IMR-90 (cell line): ENCODE results near the gene DENND1A. TPM values are rescaled to one million over a fixed set of nuclear protein-coding genes. Genes with fewer than 3 reads are reported as not detected.

Source experiments
- ATAC-seq: fragments of 200-7000 bp; cut with Tn5 transposase; 2 replicates; pipeline ENCODE4 v1.9.1; 2020; ENCODE audit warnings: low read depth, mild to moderate bottlenecking, moderate library complexity
- BruUV-seq: library from RNA; stranded (reverse); fragments of 400-500 nt; replicated peaks from 2 replicates; lab custom pipeline; 2021; lab: Mats Ljungman, UMichigan
- CTCF ChIA-PET: fragments of 300-600 bp; formaldehyde crosslinking; extraction: SDS; loops from one replicate; lab custom pipeline; 2021; ENCODE audit warnings: antibody characterized with exemption; lab: Yijun Ruan, JAX
- POLR2A ChIA-PET: fragments of 300-600 bp; sonication (Branson Sonifier 250); formaldehyde crosslinking; loops from one replicate; lab custom pipeline; 2022; ENCODE audit warnings: antibody characterized with exemption; ENCODE audit not compliant: unreplicated experiment; lab: Charles Lee
- DNase-seq: peaks from one replicate; pipeline ENCODE4 v3.0.0; 2013
- H2AFZ ChIP-seq: replicated peaks from 2 replicates; pipeline ENCODE3; 2013; ENCODE audit warnings: low read length, mild to moderate bottlenecking; ENCODE audit not compliant: poor library complexity
- H2AK5ac ChIP-seq: 2 replicates; pipeline ENCODE4 v1.6.1; 2013; ENCODE audit warnings: low read depth, low read length, inconsistent platforms
- H2AK9ac ChIP-seq: replicated peaks from 2 replicates; pipeline ENCODE3; 2013; ENCODE audit warnings: mild to moderate bottlenecking, low read depth, low read length, moderate library complexity; ENCODE audit not compliant: poor library complexity
- H2BK120ac ChIP-seq: 2 replicates; pipeline ENCODE4 v1.6.1; 2013; ENCODE audit warnings: low read depth, low read length, inconsistent platforms
- H2BK15ac ChIP-seq: 3 replicates; pipeline ENCODE4 v1.6.1; 2013; ENCODE audit warnings: low read depth, low read length, inconsistent platforms
- H2BK20ac ChIP-seq: 2 replicates; pipeline ENCODE4 v1.6.1; 2013; ENCODE audit warnings: low read depth, mild to moderate bottlenecking, inconsistent platforms, low read length, moderate library complexity
- H2BK5ac ChIP-seq: 2 replicates; pipeline ENCODE4 v1.6.1; 2013; ENCODE audit warnings: mild to moderate bottlenecking, low read depth, low read length, inconsistent platforms; ENCODE audit not compliant: poor library complexity, severe bottlenecking
- H3K14ac ChIP-seq: replicated peaks from 2 replicates; pipeline ENCODE4 v1.6.1; 2013; ENCODE audit warnings: low read depth, low read length, inconsistent platforms
- H3K18ac ChIP-seq: 2 replicates; pipeline ENCODE4 v1.6.1; 2013; ENCODE audit warnings: low read depth, low read length, control low read depth
- H3K23ac ChIP-seq: 2 replicates; pipeline ENCODE4 v1.6.1; 2013; ENCODE audit warnings: low read depth, low read length, inconsistent platforms
- H3K27ac ChIP-seq: 2 replicates; pipeline ENCODE4 v1.5.1; 2013; ENCODE audit warnings: mild to moderate bottlenecking, control low read depth, low read length; ENCODE audit not compliant: insufficient read depth
- H3K27me3 ChIP-seq: 2 replicates; pipeline ENCODE4 v1.6.1; 2013; ENCODE audit warnings: low read length; ENCODE audit not compliant: control insufficient read depth, insufficient read depth
- H3K36me3 ChIP-seq: 2 replicates; pipeline ENCODE4 v1.6.1; 2013; ENCODE audit warnings: low read length, mixed read lengths; ENCODE audit not compliant: control insufficient read depth, insufficient read depth
- H3K4ac ChIP-seq: 2 replicates; pipeline ENCODE4 v1.6.1; 2013; ENCODE audit warnings: low read depth, low read length, inconsistent platforms
- H3K4me1 ChIP-seq: 2 replicates; pipeline ENCODE4 v1.6.1; 2013; ENCODE audit warnings: low read length, mixed read lengths; ENCODE audit not compliant: control insufficient read depth, insufficient read depth
- H3K4me2 ChIP-seq: 2 replicates; pipeline ENCODE4 v1.6.1; 2013; ENCODE audit warnings: low read depth, mild to moderate bottlenecking, control low read depth, low read length, moderate library complexity
- H3K4me3 ChIP-seq: 2 replicates; pipeline ENCODE4 v1.5.1; 2013; ENCODE audit warnings: low read depth, mild to moderate bottlenecking, control low read depth, low read length, moderate library complexity; ENCODE audit not compliant: insufficient read depth
- H3K56ac ChIP-seq: 2 replicates; pipeline ENCODE4 v1.6.1; 2013; ENCODE audit warnings: low read length, inconsistent platforms; ENCODE audit not compliant: insufficient read depth; ENCODE audit errors: extremely low read depth
- H3K79me1 ChIP-seq, 2 experiments: 2 replicates each; pipeline ENCODE4 v1.6.1; 2013; ENCODE audit warnings: low read length in 2 of 2, inconsistent platforms in 1 of 2, low read depth in 1 of 2
- H3K9ac ChIP-seq: 2 replicates; pipeline ENCODE4 v1.6.1; 2013; ENCODE audit warnings: low read depth, low read length, control low read depth
- H3K9me1 ChIP-seq: 2 replicates; pipeline ENCODE4 v1.6.1; 2013; ENCODE audit warnings: low read length, inconsistent platforms; ENCODE audit not compliant: insufficient read depth
- H3K9me3 ChIP-seq: 2 replicates; pipeline ENCODE4 v1.6.1; 2013; ENCODE audit warnings: low read length; ENCODE audit not compliant: control insufficient read depth, insufficient read depth
- H4K20me1 ChIP-seq: 2 replicates; pipeline ENCODE4 v1.6.1; 2013; ENCODE audit warnings: low read length, inconsistent platforms; ENCODE audit not compliant: insufficient read depth
- H4K5ac ChIP-seq: 2 replicates; pipeline ENCODE4 v1.6.1; 2013; ENCODE audit warnings: mild to moderate bottlenecking, low read depth, low read length, control low read depth
- H4K8ac ChIP-seq, 2 experiments: 2 replicates each; pipeline ENCODE4 v1.6.1; 2013; ENCODE audit warnings: low read depth in 2 of 2, low read length in 2 of 2, control low read depth in 1 of 2, inconsistent platforms in 1 of 2
- H4K91ac ChIP-seq: 2 replicates; pipeline ENCODE4 v1.6.1; 2013; ENCODE audit warnings: low read depth, low read length, inconsistent platforms; ENCODE audit not compliant: insufficient read depth
- BHLHE40 ChIP-seq: fragments of 150-350 bp; IDR thresholded peaks from 2 replicates; pipeline ENCODE4 v1.6.1; 2016; ENCODE audit warnings: mild to moderate bottlenecking, low read depth, low read length
- CEBPB ChIP-seq: IDR thresholded peaks from 2 replicates; pipeline ENCODE4 v1.6.1; 2012; ENCODE audit warnings: low read depth, low read length, improper control_type of control experiment
- CHD1 ChIP-seq: IDR thresholded peaks from 2 replicates; pipeline ENCODE4 v1.6.1; 2012; ENCODE audit warnings: low read depth, low read length, improper control_type of control experiment
- FOS ChIP-seq: fragments of 150-350 bp; IDR thresholded peaks from 2 replicates; pipeline ENCODE4 v1.6.1; 2016; ENCODE audit warnings: low read depth, low read length
- MAFK ChIP-seq: IDR thresholded peaks from 2 replicates; pipeline ENCODE4 v1.6.1; 2012; ENCODE audit warnings: low read depth, low read length, improper control_type of control experiment
- MAZ ChIP-seq: IDR thresholded peaks from 2 replicates; pipeline ENCODE4 v1.6.1; 2012; ENCODE audit warnings: low read depth, mild to moderate bottlenecking, low read length, improper control_type of control experiment, moderate library complexity, borderline replicate concordance
- MXI1 ChIP-seq: IDR thresholded peaks from 2 replicates; pipeline ENCODE4 v1.6.1; 2012; ENCODE audit warnings: low read depth, mild to moderate bottlenecking, low read length, moderate library complexity, borderline replicate concordance
- NFE2L2 ChIP-seq: fragments of 150-350 bp; IDR thresholded peaks from 2 replicates; pipeline ENCODE4 v1.6.1; 2016; ENCODE audit warnings: low read depth, mild to moderate bottlenecking, low read length
- POLR2A ChIP-seq: IDR thresholded peaks from 2 replicates; pipeline ENCODE4 v1.6.1; 2012; ENCODE audit warnings: mild to moderate bottlenecking, low read depth, low read length
- RAD21 ChIP-seq: IDR thresholded peaks from 2 replicates; pipeline ENCODE4 v1.6.1; 2012; ENCODE audit warnings: low read length, improper control_type of control experiment
- RCOR1 ChIP-seq: IDR thresholded peaks from 2 replicates; pipeline ENCODE4 v1.6.1; 2012; ENCODE audit warnings: mild to moderate bottlenecking, low read length, improper control_type of control experiment; ENCODE audit not compliant: insufficient replicate concordance
- RFX5 ChIP-seq: IDR thresholded peaks from 2 replicates; pipeline ENCODE4 v1.8.0; 2012; ENCODE audit warnings: low read depth, mild to moderate bottlenecking, low read length, moderate library complexity
- SMC3 ChIP-seq: fragments of 150-350 bp; IDR thresholded peaks from 2 replicates; pipeline ENCODE4 v1.6.1; 2016; ENCODE audit warnings: low read depth, mild to moderate bottlenecking, antibody characterized with exemption, low read length, moderate library complexity
- WGBS, 2 experiments: methylation state at CpG; one replicate each; pipeline versions ENCODE4 v1.1.5 to v1.1.7; 2013; ENCODE audit warnings: missing lambda C conversion rate in 2 of 2; ENCODE audit not compliant: insufficient read length in 1 of 2; ENCODE audit errors: extremely low coverage in 2 of 2; 5-methylcytosine and 5-hydroxymethylcytosine counted together
- dilution Hi-C: fragments of 300-500 bp; cut with HindIII; formaldehyde crosslinking; loops from one replicate; pipeline ENCODE4 v1.14.3; 2018; ENCODE audit warnings: low sequenced_read_pairs; ENCODE audit not compliant: unreplicated experiment
- in situ Hi-C: fragments of 300-500 bp; cut with MboI; formaldehyde crosslinking; loops from 3 replicates; pipeline ENCODE4 v1.14.3; 2019; ENCODE audit warnings: low sequenced_read_pairs, inconsistent platforms, mixed read lengths
- intact Hi-C: fragments of 100-400 bp; cut with micrococcal nuclease; formaldehyde crosslinking; loops from 2 replicates; pipeline ENCODE4 v1.10.0; 2022
- polyA plus RNA-seq, 3 experiments: library from polyadenylated mRNA; depleted of rRNA; stranded (reverse); fragments of >200 nt; gene quantifications; 2 replicates each; pipeline ENCODE4 v1.2.3, GENCODE V29; 2012; ENCODE audit warnings: low replicate concordance in 1 of 3
- total RNA-seq: library from RNA; depleted of rRNA; stranded (reverse); fragments of >200 nt; gene quantifications from 2 replicates; pipeline ENCODE4 v1.2.3, GENCODE V29; 2012
- TF ChIP-seq, protein P1 (sequence below): fragments of 150-350 bp; IDR thresholded peaks from 2 replicates; pipeline ENCODE4 v1.6.1; 2016; ENCODE audit warnings: low read depth, mild to moderate bottlenecking, low read length, moderate library complexity, borderline replicate concordance
- TF ChIP-seq, protein P2 (sequence below): fragments of 150-350 bp; IDR thresholded peaks from 2 replicates; pipeline ENCODE4 v1.6.1; 2017; ENCODE audit warnings: mild to moderate bottlenecking, antibody characterized with exemption, low read length, low read depth

The DENND1A gene
- total and polyA plus RNA-seq, 2 of the 4 experiments (the other 2 are of a cell fraction): 21.4 to 27.6 TPM

DNA sequence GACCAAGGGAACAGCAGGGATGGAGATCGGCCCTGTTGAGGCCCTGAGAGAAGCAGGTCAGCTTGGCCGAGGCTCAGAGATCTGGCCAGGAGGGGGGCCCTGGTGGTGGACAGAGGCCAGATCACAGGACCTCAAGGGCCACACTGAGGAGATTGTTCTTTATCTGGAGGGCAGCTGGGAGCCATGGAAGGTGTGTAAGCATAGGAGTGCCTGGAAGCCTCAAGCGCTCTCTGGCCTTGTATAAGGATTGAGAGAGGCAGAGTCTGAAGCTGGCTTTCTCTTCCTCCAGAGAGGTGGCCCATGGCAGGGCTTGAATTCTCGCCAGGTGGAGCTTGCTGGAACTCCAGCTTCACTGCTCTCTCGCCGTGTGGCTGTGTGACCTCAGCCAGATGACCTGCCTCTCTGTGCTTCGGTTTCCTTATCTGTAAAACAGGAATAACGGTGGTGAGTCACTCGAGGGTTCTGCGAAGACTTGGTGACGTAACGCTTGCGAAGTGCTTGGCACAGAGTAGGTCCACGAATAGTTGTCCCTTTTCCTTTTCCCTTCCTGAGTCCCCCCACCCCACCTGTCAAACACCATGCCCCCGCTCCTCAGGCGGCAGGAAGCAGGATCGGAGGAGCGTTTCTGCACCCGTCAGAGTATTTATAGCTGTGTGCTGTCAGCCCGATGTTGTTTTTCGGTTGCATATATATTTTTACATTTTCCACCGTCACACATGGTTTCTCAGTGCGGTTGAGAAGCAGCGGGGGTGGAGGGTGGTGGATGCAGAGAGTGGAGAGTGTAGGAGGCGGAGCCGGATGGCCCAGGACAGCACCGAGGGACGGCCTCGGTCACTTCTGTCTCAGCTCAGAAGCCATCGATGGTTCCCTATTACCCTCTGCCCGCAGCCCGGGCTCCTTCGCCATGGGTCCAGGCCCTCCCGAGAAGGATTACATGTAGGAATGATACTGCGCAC is 590.9 kb downstream of the DENND1A start:
- Histone ChIP-seq H2BK20ac (no peak overlapping the region), H3K4me3 (no peak overlapping the region), H4K5ac (no peak overlapping the region), H3K4me2 (no peak overlapping the region), H2AK9ac (no peak overlapping the region), H3K36me3 (no peaks in the 10 kb centered on the region), H3K18ac (no peak overlapping the region), H3K4ac (no peak overlapping the region), H2AK5ac (no peak overlapping the region), H3K56ac (no peak overlapping the region), H3K23ac (no peak overlapping the region), H2BK120ac (no peak overlapping the region), H2AFZ (no peak overlapping the region), H4K91ac (no peak overlapping the region), H2BK5ac (no peak overlapping the region), H3K14ac (no peak overlapping the region), H3K9me3 (no peaks in the 10 kb centered on the region), H3K79me1 (no peaks in the 10 kb centered on the region), H4K8ac (no peak overlapping the region), H3K4me1 (peaks cover 4% of the 10 kb centered on the region; the same call in 1 of the 2 replicates), H3K27ac (no peak overlapping the region), H2BK15ac (no peak overlapping the region), H4K20me1 (no peaks in the 10 kb centered on the region), H3K9ac (no peak overlapping the region), H3K27me3 (peaks cover 6% of the 10 kb centered on the region), H3K9me1 (no peaks in the 10 kb centered on the region; the same call in 1 of the 2 replicates)
- ChIA-PET CTCF (no interaction called here), POLR2A (no interaction called here)
- 73% methylated on average over 10 of the region's 35 CpGs; no CpG with 5 or more reads in 1 of the 2 experiments for WGBS, 2 experiments
- ATAC-seq (no peak), DNase-seq (no peak)
- dilution Hi-C loops (no loop called here), intact Hi-C loops (loop anchor here (5.0 kb wide), 1 partner anchor 72 kb away; the partner anchor contains the start of gene STRBP), in situ Hi-C loops (loop anchor here (25.0 kb wide), 1 partner anchor 502 kb away; the partner anchor contains the start of gene PDCL)
- BruUV-seq: no TSS peak
- no peak for TF ChIP-seq MAFK
- TF ChIP-seq MAZ: no peak
- no peak for TF ChIP-seq FOS
- no peak for TF ChIP-seq POLR2A
- TF ChIP-seq MXI1: no peak
- TF ChIP-seq, protein P1, sequence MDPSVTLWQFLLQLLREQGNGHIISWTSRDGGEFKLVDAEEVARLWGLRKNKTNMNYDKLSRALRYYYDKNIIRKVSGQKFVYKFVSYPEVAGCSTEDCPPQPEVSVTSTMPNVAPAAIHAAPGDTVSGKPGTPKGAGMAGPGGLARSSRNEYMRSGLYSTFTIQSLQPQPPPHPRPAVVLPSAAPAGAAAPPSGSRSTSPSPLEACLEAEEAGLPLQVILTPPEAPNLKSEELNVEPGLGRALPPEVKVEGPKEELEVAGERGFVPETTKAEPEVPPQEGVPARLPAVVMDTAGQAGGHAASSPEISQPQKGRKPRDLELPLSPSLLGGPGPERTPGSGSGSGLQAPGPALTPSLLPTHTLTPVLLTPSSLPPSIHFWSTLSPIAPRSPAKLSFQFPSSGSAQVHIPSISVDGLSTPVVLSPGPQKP: no peak
- no peak for TF ChIP-seq CHD1
- no peak for TF ChIP-seq CEBPB
- no peak for TF ChIP-seq BHLHE40
- no peak for TF ChIP-seq RCOR1
- no peak for TF ChIP-seq RAD21
- no peak for TF ChIP-seq SMC3
- no peak for TF ChIP-seq NFE2L2
- TF ChIP-seq RFX5: no peak
- TF ChIP-seq, protein P2, sequence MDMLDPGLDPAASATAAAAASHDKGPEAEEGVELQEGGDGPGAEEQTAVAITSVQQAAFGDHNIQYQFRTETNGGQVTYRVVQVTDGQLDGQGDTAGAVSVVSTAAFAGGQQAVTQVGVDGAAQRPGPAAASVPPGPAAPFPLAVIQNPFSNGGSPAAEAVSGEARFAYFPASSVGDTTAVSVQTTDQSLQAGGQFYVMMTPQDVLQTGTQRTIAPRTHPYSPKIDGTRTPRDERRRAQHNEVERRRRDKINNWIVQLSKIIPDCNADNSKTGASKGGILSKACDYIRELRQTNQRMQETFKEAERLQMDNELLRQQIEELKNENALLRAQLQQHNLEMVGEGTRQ: no peak
